ENCODE measurements around the gene TBC1D9B. TPM values are rescaled to one million over a fixed set of nuclear protein-coding genes. Genes with fewer than 3 reads are reported as not detected.

The TBC1D9B gene
- total and polyA plus RNA-seq, 2 of the 13 experiments (the other 11 are each of a cell fraction or from before 2014, with no cell fraction given) = 35.0 to 50.0 TPM

DNA sequence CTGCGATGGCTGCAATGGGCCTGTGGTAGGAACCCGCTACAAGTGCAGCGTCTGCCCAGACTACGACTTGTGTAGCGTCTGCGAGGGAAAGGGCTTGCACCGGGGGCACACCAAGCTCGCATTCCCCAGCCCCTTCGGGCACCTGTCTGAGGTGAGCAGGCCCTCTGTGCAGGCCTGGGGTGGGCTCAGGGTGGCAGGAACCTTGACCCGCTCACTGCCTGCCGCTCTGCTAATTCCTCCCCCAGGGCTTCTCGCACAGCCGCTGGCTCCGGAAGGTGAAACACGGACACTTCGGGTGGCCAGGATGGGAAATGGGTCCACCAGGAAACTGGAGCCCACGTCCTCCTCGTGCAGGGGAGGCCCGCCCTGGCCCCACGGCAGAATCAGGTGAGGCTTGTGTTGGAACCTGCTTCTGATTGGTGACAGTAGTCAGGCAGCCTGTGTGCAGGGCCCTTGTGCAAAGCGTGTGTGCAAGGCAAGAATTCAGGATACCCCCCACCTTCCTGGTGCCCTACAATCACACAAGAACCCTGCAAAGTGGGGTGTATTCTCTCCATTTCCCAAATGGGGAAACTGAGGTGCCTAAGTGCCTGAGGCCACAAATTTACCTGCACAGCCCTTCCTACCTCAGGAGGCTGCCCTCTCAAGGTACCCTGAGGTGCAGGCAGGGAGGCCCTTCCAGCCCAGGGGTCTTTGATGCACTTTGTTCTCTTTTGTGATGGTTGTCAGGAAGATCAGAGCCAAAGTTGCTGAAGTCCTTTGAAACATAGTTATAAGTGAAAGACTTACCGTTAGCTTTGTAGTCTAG is 83.6 kb downstream of the TBC1D9B start (continued):
- peak; percentile 75; the same call in 1 of the 2 replicates for TF ChIP-seq ZBTB38 (CRISPR knock-in tag; IDR thresholded peaks at IDR 0.05)
- no peak for TF ChIP-seq HHEX (CRISPR knock-in tag; IDR thresholded peaks at IDR 0.05)
- 0 out of 2 replicates have a peak, but pooled peaks have one; percentile 47 for TF ChIP-seq HNRNPL (IDR thresholded peaks at IDR 0.05; ENCODE audit: low read depth, low read length)
- TF ChIP-seq, protein P1, sequence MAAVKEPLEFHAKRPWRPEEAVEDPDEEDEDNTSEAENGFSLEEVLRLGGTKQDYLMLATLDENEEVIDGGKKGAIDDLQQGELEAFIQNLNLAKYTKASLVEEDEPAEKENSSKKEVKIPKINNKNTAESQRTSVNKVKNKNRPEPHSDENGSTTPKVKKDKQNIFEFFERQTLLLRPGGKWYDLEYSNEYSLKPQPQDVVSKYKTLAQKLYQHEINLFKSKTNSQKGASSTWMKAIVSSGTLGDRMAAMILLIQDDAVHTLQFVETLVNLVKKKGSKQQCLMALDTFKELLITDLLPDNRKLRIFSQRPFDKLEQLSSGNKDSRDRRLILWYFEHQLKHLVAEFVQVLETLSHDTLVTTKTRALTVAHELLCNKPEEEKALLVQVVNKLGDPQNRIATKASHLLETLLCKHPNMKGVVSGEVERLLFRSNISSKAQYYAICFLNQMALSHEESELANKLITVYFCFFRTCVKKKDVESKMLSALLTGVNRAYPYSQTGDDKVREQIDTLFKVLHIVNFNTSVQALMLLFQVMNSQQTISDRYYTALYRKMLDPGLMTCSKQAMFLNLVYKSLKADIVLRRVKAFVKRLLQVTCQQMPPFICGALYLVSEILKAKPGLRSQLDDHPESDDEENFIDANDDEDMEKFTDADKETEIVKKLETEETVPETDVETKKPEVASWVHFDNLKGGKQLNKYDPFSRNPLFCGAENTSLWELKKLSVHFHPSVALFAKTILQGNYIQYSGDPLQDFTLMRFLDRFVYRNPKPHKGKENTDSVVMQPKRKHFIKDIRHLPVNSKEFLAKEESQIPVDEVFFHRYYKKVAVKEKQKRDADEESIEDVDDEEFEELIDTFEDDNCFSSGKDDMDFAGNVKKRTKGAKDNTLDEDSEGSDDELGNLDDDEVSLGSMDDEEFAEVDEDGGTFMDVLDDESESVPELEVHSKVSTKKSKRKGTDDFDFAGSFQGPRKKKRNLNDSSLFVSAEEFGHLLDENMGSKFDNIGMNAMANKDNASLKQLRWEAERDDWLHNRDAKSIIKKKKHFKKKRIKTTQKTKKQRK (IDR thresholded peaks at IDR 0.05; ENCODE audit: low read length) = no peak
- no peak for TF ChIP-seq CBX5 (CRISPR knock-in tag; IDR thresholded peaks at IDR 0.05; ENCODE audit: borderline replicate concordance)
- TF ChIP-seq ZNF776 (CRISPR knock-in tag; IDR thresholded peaks at IDR 0.05) = no peak
- TF ChIP-seq MXD1 (CRISPR knock-in tag; IDR thresholded peaks at IDR 0.05) = 0 out of 2 replicates have a peak, but pooled peaks have one; percentile 33
- no peak for TF ChIP-seq SNAI1 (CRISPR knock-in tag; IDR thresholded peaks at IDR 0.05; ENCODE audit: borderline replicate concordance)
- no peak for TF ChIP-seq ZMYM4 (CRISPR knock-in tag; IDR thresholded peaks at IDR 0.05)
- TF ChIP-seq, protein P2, sequence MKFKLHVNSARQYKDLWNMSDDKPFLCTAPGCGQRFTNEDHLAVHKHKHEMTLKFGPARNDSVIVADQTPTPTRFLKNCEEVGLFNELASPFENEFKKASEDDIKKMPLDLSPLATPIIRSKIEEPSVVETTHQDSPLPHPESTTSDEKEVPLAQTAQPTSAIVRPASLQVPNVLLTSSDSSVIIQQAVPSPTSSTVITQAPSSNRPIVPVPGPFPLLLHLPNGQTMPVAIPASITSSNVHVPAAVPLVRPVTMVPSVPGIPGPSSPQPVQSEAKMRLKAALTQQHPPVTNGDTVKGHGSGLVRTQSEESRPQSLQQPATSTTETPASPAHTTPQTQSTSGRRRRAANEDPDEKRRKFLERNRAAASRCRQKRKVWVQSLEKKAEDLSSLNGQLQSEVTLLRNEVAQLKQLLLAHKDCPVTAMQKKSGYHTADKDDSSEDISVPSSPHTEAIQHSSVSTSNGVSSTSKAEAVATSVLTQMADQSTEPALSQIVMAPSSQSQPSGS (CRISPR knock-in tag; IDR thresholded peaks at IDR 0.05) = no peak
- TF ChIP-seq NR2F6 (IDR thresholded peaks at IDR 0.05) = no peak
- TF ChIP-seq NR2F6 (CRISPR knock-in tag; IDR thresholded peaks at IDR 0.05) = no peak
- no peak for TF ChIP-seq ZNF280D (CRISPR knock-in tag; IDR thresholded peaks at IDR 0.05)
- TF ChIP-seq ZC3H13 (CRISPR knock-in tag; IDR thresholded peaks at IDR 0.05) = no peak
- TF ChIP-seq, protein P3, sequence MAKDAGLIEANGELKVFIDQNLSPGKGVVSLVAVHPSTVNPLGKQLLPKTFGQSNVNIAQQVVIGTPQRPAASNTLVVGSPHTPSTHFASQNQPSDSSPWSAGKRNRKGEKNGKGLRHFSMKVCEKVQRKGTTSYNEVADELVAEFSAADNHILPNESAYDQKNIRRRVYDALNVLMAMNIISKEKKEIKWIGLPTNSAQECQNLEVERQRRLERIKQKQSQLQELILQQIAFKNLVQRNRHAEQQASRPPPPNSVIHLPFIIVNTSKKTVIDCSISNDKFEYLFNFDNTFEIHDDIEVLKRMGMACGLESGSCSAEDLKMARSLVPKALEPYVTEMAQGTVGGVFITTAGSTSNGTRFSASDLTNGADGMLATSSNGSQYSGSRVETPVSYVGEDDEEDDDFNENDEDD (CRISPR knock-in tag; IDR thresholded peaks at IDR 0.05; ENCODE audit: borderline replicate concordance) = no peak
- no peak for TF ChIP-seq ZNF720 (CRISPR knock-in tag; IDR thresholded peaks at IDR 0.05)

Measured in HepG2 (cell line).